ENCODE measurements around the gene SYTL5. TPM values are rescaled to one million over a fixed set of nuclear protein-coding genes. Genes with fewer than 3 reads are reported as not detected.

Gene SYTL5
- total and polyA plus RNA-seq, 5 donors from 2014 or later = not detected

GRCh38 chrX:38055170-38055847, 49.0 kb downstream of the SYTL5 start:
- no peaks in the 10 kb centered on the region for H3K9me3 ChIP-seq (ENCODE audit: control insufficient read depth in 2 of 2, low read length in 2 of 2)
- Mint-ChIP-seq H3K36me3 (no peaks in the 10 kb centered on the region), H3K27me3 (peaks cover 5% of the 10 kb centered on the region), H3K4me3 (no peak overlapping the region), H3K4me1 (no peaks in the 10 kb centered on the region), H3K27ac (no peak overlapping the region), H3K9me3 (peaks cover 0 to 1% (median 0%) of the 10 kb centered on the region in 7 donors)
- H3K27me3 ChIP-seq (ENCODE audit: control insufficient read depth, insufficient read depth, low read length) = no peaks in the 10 kb centered on the region
- no peaks in the 10 kb centered on the region for H3K4me1 ChIP-seq (ENCODE audit: control insufficient read depth, insufficient read depth, low read length, poor library complexity, severe bottlenecking)
- no peak overlapping the region for H3K27ac ChIP-seq (ENCODE audit: insufficient read depth, low read length, poor library complexity, severe bottlenecking)
- DNase-seq = no peak
- no peaks in the 10 kb centered on the region for H3K36me3 ChIP-seq (ENCODE audit: control insufficient read depth, insufficient read depth, low read length)
- ATAC-seq (ENCODE audit: low read depth in 2 of 2) = no peak
- H3K4me3 ChIP-seq (ENCODE audit: low read depth, low read length) = no peak overlapping the region

- Mint-ChIP-seq H3K9me3 (peaks cover 0 to 1% (median 0%) of the 10 kb centered on the region in 7 donors), H3K36me3 (no peaks in the 10 kb centered on the region), H3K4me1 (no peaks in the 10 kb centered on the region), H3K4me3 (no peak overlapping the region), H3K27me3 (no peaks in the 10 kb centered on the region), H3K27ac (no peak overlapping the region)
- Histone ChIP-seq H3K9me3 (ENCODE audit: control insufficient read depth in 2 of 2, low read length in 2 of 2) (no peaks in the 10 kb centered on the region), H3K4me1 (ENCODE audit: control insufficient read depth, insufficient read depth, low read length, poor library complexity, severe bottlenecking) (no peaks in the 10 kb centered on the region), H3K27me3 (ENCODE audit: control insufficient read depth, insufficient read depth, low read length) (no peaks in the 10 kb centered on the region), H3K4me3 (ENCODE audit: low read depth, low read length) (no peak overlapping the region), H3K27ac (ENCODE audit: insufficient read depth, low read length, poor library complexity, severe bottlenecking) (no peak overlapping the region), H3K36me3 (ENCODE audit: control insufficient read depth, insufficient read depth, low read length) (no peaks in the 10 kb centered on the region)
- DNase-seq (no peak), ATAC-seq (ENCODE audit: low read depth in 2 of 2) (no peak)
These were observed 54.1 kb downstream of the SYTL5 start for GRCh38 chrX:38060331-38060878.

- Histone ChIP-seq H3K4me3 (ENCODE audit: low read depth, low read length) (no peak overlapping the region), H3K27ac (ENCODE audit: insufficient read depth, low read length, poor library complexity, severe bottlenecking) (no peak overlapping the region), H3K27me3 (ENCODE audit: control insufficient read depth, insufficient read depth, low read length) (no peaks in the 10 kb centered on the region), H3K9me3 (ENCODE audit: control insufficient read depth in 2 of 2, low read length in 2 of 2) (no peaks in the 10 kb centered on the region), H3K4me1 (ENCODE audit: control insufficient read depth, insufficient read depth, low read length, poor library complexity, severe bottlenecking) (no peaks in the 10 kb centered on the region), H3K36me3 (ENCODE audit: control insufficient read depth, insufficient read depth, low read length) (no peaks in the 10 kb centered on the region)
- no peak for ATAC-seq (ENCODE audit: low read depth in 2 of 2)
- Mint-ChIP-seq H3K27ac (no peak overlapping the region), H3K4me3 (no peak overlapping the region), H3K27me3 (no peaks in the 10 kb centered on the region), H3K4me1 (no peaks in the 10 kb centered on the region), H3K9me3 (peaks cover 0 to 2% (median 0%) of the 10 kb centered on the region in 7 donors), H3K36me3 (no peaks in the 10 kb centered on the region)
- DNase-seq = no peak
These were observed 55.0 kb downstream of the SYTL5 start for GRCh38 chrX:38061335-38061734.

- ATAC-seq (ENCODE audit: low read depth in 2 of 2) (no peak), DNase-seq (no peak)
- Mint-ChIP-seq H3K36me3 (no peaks in the 10 kb centered on the region), H3K27ac (no peak overlapping the region), H3K9me3 (peaks cover 0 to 5% (median 0%) of the 10 kb centered on the region in 7 donors), H3K27me3 (no peaks in the 10 kb centered on the region), H3K4me3 (no peak overlapping the region), H3K4me1 (no peaks in the 10 kb centered on the region)
- no peak overlapping the region for H3K4me3 ChIP-seq (ENCODE audit: low read depth, low read length)
- no peaks in the 10 kb centered on the region for H3K36me3 ChIP-seq (ENCODE audit: control insufficient read depth, insufficient read depth, low read length)
- H3K4me1 ChIP-seq (ENCODE audit: control insufficient read depth, insufficient read depth, low read length, poor library complexity, severe bottlenecking) = no peaks in the 10 kb centered on the region
- H3K9me3 ChIP-seq (ENCODE audit: control insufficient read depth in 2 of 2, low read length in 2 of 2) = no peaks in the 10 kb centered on the region
- no peak overlapping the region for H3K27ac ChIP-seq (ENCODE audit: insufficient read depth, low read length, poor library complexity, severe bottlenecking)
- no peaks in the 10 kb centered on the region for H3K27me3 ChIP-seq (ENCODE audit: control insufficient read depth, insufficient read depth, low read length)
These were observed 60.6 kb downstream of the SYTL5 start for GRCh38 chrX:38066934-38067333.

GRCh38 chrX:38069273-38069672, 62.9 kb downstream of the SYTL5 start:
- Histone ChIP-seq H3K27ac (ENCODE audit: insufficient read depth, low read length, poor library complexity, severe bottlenecking) (no peak overlapping the region), H3K4me3 (ENCODE audit: low read depth, low read length) (no peak overlapping the region), H3K4me1 (ENCODE audit: control insufficient read depth, insufficient read depth, low read length, poor library complexity, severe bottlenecking) (no peaks in the 10 kb centered on the region), H3K27me3 (ENCODE audit: control insufficient read depth, insufficient read depth, low read length) (no peaks in the 10 kb centered on the region), H3K9me3 (ENCODE audit: control insufficient read depth in 2 of 2, low read length in 2 of 2) (no peaks in the 10 kb centered on the region), H3K36me3 (ENCODE audit: control insufficient read depth, insufficient read depth, low read length) (no peaks in the 10 kb centered on the region)
- H3K36me3 Mint-ChIP-seq = no peaks in the 10 kb centered on the region
- H3K27ac Mint-ChIP-seq = no peak overlapping the region
- no peak overlapping the region for H3K4me3 Mint-ChIP-seq
- H3K4me1 Mint-ChIP-seq = no peaks in the 10 kb centered on the region
- peaks cover 0 to 5% (median 0%) of the 10 kb centered on the region in 7 donors for H3K9me3 Mint-ChIP-seq
- no peak for ATAC-seq (ENCODE audit: low read depth in 2 of 2)
- DNase-seq = no peak
- no peaks in the 10 kb centered on the region for H3K27me3 Mint-ChIP-seq

- no peak overlapping the region for H3K4me3 Mint-ChIP-seq
- peaks cover 0 to 5% (median 0%) of the 10 kb centered on the region in 7 donors for H3K9me3 Mint-ChIP-seq
- H3K4me1 ChIP-seq (ENCODE audit: control insufficient read depth, insufficient read depth, low read length, poor library complexity, severe bottlenecking) = no peaks in the 10 kb centered on the region
- no peak overlapping the region for H3K27ac Mint-ChIP-seq
- no peaks in the 10 kb centered on the region for H3K4me1 Mint-ChIP-seq
- no peaks in the 10 kb centered on the region for H3K27me3 ChIP-seq (ENCODE audit: control insufficient read depth, insufficient read depth, low read length)
- no peaks in the 10 kb centered on the region for H3K9me3 ChIP-seq (ENCODE audit: control insufficient read depth in 2 of 2, low read length in 2 of 2)
- no peak overlapping the region for H3K4me3 ChIP-seq (ENCODE audit: low read depth, low read length)
- H3K27ac ChIP-seq (ENCODE audit: insufficient read depth, low read length, poor library complexity, severe bottlenecking) = no peak overlapping the region
- ATAC-seq (ENCODE audit: low read depth in 2 of 2) (no peak), DNase-seq (no peak)
- no peaks in the 10 kb centered on the region for H3K36me3 Mint-ChIP-seq
- H3K36me3 ChIP-seq (ENCODE audit: control insufficient read depth, insufficient read depth, low read length) = no peaks in the 10 kb centered on the region
- no peaks in the 10 kb centered on the region for H3K27me3 Mint-ChIP-seq
These were observed 63.6 kb downstream of the SYTL5 start for GRCh38 chrX:38069991-38070390.

GRCh38 chrX:38079463-38079862, 73.1 kb downstream of the SYTL5 start:
- Histone ChIP-seq H3K36me3 (ENCODE audit: control insufficient read depth, insufficient read depth, low read length) (no peaks in the 10 kb centered on the region), H3K9me3 (ENCODE audit: control insufficient read depth in 2 of 2, low read length in 2 of 2) (no peaks in the 10 kb centered on the region), H3K4me3 (ENCODE audit: low read depth, low read length) (no peak overlapping the region), H3K4me1 (ENCODE audit: control insufficient read depth, insufficient read depth, low read length, poor library complexity, severe bottlenecking) (no peaks in the 10 kb centered on the region), H3K27me3 (ENCODE audit: control insufficient read depth, insufficient read depth, low read length) (no peaks in the 10 kb centered on the region), H3K27ac (ENCODE audit: insufficient read depth, low read length, poor library complexity, severe bottlenecking) (no peak overlapping the region)
- Mint-ChIP-seq H3K27ac (no peak overlapping the region), H3K27me3 (no peaks in the 10 kb centered on the region), H3K9me3 (no peaks in the 10 kb centered on the region), H3K4me1 (no peaks in the 10 kb centered on the region), H3K4me3 (no peak overlapping the region), H3K36me3 (no peaks in the 10 kb centered on the region)
- DNase-seq (no peak), ATAC-seq (ENCODE audit: low read depth in 2 of 2) (no peak)

GRCh38 chrX:38080808-38081207, 74.5 kb downstream of the SYTL5 start:
- no peaks in the 10 kb centered on the region for H3K36me3 ChIP-seq (ENCODE audit: control insufficient read depth, insufficient read depth, low read length)
- ATAC-seq (ENCODE audit: low read depth in 2 of 2) (no peak), DNase-seq (no peak)
- H3K27ac ChIP-seq (ENCODE audit: insufficient read depth, low read length, poor library complexity, severe bottlenecking) = no peak overlapping the region
- no peak overlapping the region for H3K4me3 ChIP-seq (ENCODE audit: low read depth, low read length)
- H3K27me3 ChIP-seq (ENCODE audit: control insufficient read depth, insufficient read depth, low read length) = no peaks in the 10 kb centered on the region
- no peak overlapping the region for H3K4me3 Mint-ChIP-seq
- H3K4me1 Mint-ChIP-seq = no peaks in the 10 kb centered on the region
- H3K27ac Mint-ChIP-seq = no peak overlapping the region
- H3K4me1 ChIP-seq (ENCODE audit: control insufficient read depth, insufficient read depth, low read length, poor library complexity, severe bottlenecking) = no peaks in the 10 kb centered on the region
- H3K27me3 Mint-ChIP-seq = no peaks in the 10 kb centered on the region
- no peaks in the 10 kb centered on the region for H3K36me3 Mint-ChIP-seq
- no peaks in the 10 kb centered on the region for H3K9me3 ChIP-seq (ENCODE audit: control insufficient read depth in 2 of 2, low read length in 2 of 2)
- no peaks in the 10 kb centered on the region for H3K9me3 Mint-ChIP-seq

Data from CD4-positive, CD25-positive, alpha-beta regulatory T cell (primary cell).